Loucy (cell line): ENCODE measurements around the gene SPATS2.
"Not testable (repeated sequence)": the region's sequence is repeated elsewhere in the genome, so short reads cannot be mapped to it uniquely, and the experiment has no call there.

Experiments
- H2AFZ ChIP-seq: fragments of 200-600 bp; sonication (generic); 2 replicates; pipeline ENCODE4 v1.6.0; 2016; ENCODE audit warnings: antibody characterized with exemption, mild to moderate bottlenecking, low read length, moderate library complexity
- H3F3A ChIP-seq: fragments of 200-600 bp; 2 replicates; pipeline ENCODE4 v1.6.0; 2016; ENCODE audit warnings: antibody characterized with exemption, low read depth, mild to moderate bottlenecking
- H3K27me3 ChIP-seq: fragments of 200-600 bp; sonication (generic); 2 replicates; pipeline ENCODE4 v1.6.1; 2014; ENCODE audit warnings: low read length, mild to moderate bottlenecking; ENCODE audit not compliant: insufficient read depth, poor library complexity, severe bottlenecking
- H3K36me3 ChIP-seq: fragments of 200-600 bp; sonication (generic); 2 replicates; pipeline ENCODE4 v1.6.1; 2016; ENCODE audit warnings: low read length; ENCODE audit not compliant: insufficient read depth
- H3K4me1 ChIP-seq: fragments of 200-600 bp; sonication (generic); 2 replicates; pipeline ENCODE4 v1.5.1; 2014; ENCODE audit warnings: low read length, mild to moderate bottlenecking; ENCODE audit not compliant: insufficient read depth, poor library complexity, severe bottlenecking
- H3K4me2 ChIP-seq: fragments of 200-600 bp; sonication (generic); 2 replicates; pipeline ENCODE4 v1.6.0; 2014; ENCODE audit warnings: antibody characterized with exemption, low read length, low read depth, mild to moderate bottlenecking; ENCODE audit not compliant: poor library complexity, severe bottlenecking
- H3K4me3 ChIP-seq: fragments of 200-600 bp; sonication (generic); 2 replicates; pipeline ENCODE4 v1.5.1; 2014; ENCODE audit warnings: low read length, mild to moderate bottlenecking, mixed read lengths; ENCODE audit not compliant: poor library complexity, severe bottlenecking
- H3K79me2 ChIP-seq: fragments of 200-600 bp; sonication (generic); 2 replicates; pipeline ENCODE4 v1.6.1; 2014; ENCODE audit warnings: low read length; ENCODE audit not compliant: insufficient read depth
- H3K9ac ChIP-seq: fragments of 200-600 bp; sonication (generic); 2 replicates; pipeline ENCODE4 v1.6.0; 2014; ENCODE audit warnings: mild to moderate bottlenecking, low read depth, low read length, moderate library complexity; ENCODE audit not compliant: poor library complexity, severe bottlenecking
- H3K9me2 ChIP-seq: fragments of 200-600 bp; sonication (generic); replicated peaks from 2 replicates; pipeline ENCODE4 v1.6.1; 2016; ENCODE audit warnings: low read depth, low read length, mixed read lengths
- H3K9me3 ChIP-seq: fragments of 200-600 bp; sonication (generic); 2 replicates; pipeline ENCODE4 v1.6.1; 2014; ENCODE audit warnings: mild to moderate bottlenecking, antibody characterized with exemption, low read length, low read depth; ENCODE audit not compliant: insufficient read depth
- H4K20me1 ChIP-seq: fragments of 200-600 bp; sonication (generic); 2 replicates; pipeline ENCODE4 v1.6.0; 2014; ENCODE audit warnings: antibody characterized with exemption, low read length, mild to moderate bottlenecking; ENCODE audit not compliant: insufficient read depth, poor library complexity, severe bottlenecking
- CTCF ChIP-seq: fragments of 200-600 bp; sonication (generic); conservative IDR thresholded peaks from 2 replicates; pipeline ENCODE4 v1.5.1; 2014; ENCODE audit warnings: mild to moderate bottlenecking, antibody characterized with exemption, low read length
- EZH2phosphoT487 ChIP-seq: fragments of 200-600 bp; IDR thresholded peaks from 2 replicates; pipeline ENCODE4 v1.6.1; 2018; ENCODE audit warnings: antibody characterized with exemption, mild to moderate bottlenecking, moderate library complexity, borderline replicate concordance

SPATS2 gene

GRCh38 chr12:49529414-49529813 is 162.2 kb downstream of the SPATS2 start:
- Histone ChIP-seq H3K36me3 (peaks cover 21% of the 10 kb centered on the region; the same call in 1 of the 2 replicates), H2AFZ (no peak overlapping the region), H3K9me2 (no peaks in the 10 kb centered on the region), H3K79me2 (no peaks in the 10 kb centered on the region), H3K9ac (no peak overlapping the region), H3K4me2 (no peak overlapping the region), H3K4me3 (no peak overlapping the region), H3F3A (no peaks in the 10 kb centered on the region), H4K20me1 (no peaks in the 10 kb centered on the region), H3K27me3 (no peaks in the 10 kb centered on the region), H3K4me1 (no peaks in the 10 kb centered on the region), H3K9me3 (no peaks in the 10 kb centered on the region)
- no peak for TF ChIP-seq EZH2phosphoT487
- TF ChIP-seq CTCF: no peak

DNA sequence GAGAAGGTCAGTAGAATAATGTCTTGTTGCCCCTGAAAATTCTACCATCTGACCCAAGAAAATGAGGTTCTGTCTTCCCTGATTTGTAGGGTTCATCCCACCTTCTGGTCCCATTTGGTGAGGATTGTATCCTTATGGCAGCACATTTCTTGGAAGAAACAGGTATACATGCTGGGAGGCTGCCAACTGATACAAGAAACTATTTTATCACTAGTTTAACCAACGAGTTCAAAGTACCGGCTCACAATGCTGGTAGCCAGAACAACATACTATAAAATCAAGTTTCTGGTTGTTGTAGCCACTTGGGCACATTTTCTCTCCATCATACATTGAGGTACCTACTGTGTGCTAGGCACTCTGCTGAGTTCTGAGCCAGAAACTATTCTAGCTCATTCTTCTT is 164.5 kb downstream of the SPATS2 start:
- Histone ChIP-seq H3K9me3 (no peaks in the 10 kb centered on the region), H3K9ac (no peak overlapping the region), H3K4me2 (no peak overlapping the region), H2AFZ (no peak overlapping the region), H4K20me1 (no peaks in the 10 kb centered on the region), H3K36me3 (no peaks in the 10 kb centered on the region; the same call in 1 of the 2 replicates), H3K4me3 (no peak overlapping the region), H3F3A (no peaks in the 10 kb centered on the region), H3K27me3 (no peaks in the 10 kb centered on the region), H3K79me2 (no peaks in the 10 kb centered on the region), H3K9me2 (no peaks in the 10 kb centered on the region), H3K4me1 (no peaks in the 10 kb centered on the region)
- no peak for TF ChIP-seq EZH2phosphoT487
- no peak for TF ChIP-seq CTCF

DNA sequence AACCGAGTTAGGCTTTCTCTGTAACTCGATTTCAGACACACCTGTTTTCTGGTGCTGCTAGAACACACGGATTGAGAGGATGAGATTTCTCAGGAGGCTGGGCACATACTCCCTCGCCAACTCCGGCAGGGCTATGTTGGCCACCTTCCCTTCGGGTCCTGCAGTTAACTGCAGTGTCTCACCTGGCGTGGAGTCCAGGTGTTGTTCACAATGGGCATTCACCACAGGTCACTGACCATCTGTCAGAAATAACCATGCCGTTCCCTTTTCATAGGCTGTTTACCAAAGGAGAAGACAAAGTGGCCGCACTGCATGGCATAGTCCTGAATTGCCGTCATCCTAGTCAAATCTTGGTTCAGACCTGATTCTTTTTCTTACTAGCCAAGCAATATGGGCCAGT is 166.1 kb downstream of the SPATS2 start:
- Histone ChIP-seq H3K4me2 (no peak overlapping the region), H4K20me1 (no peaks in the 10 kb centered on the region), H3K4me3 (no peak overlapping the region), H3K9me2 (no peaks in the 10 kb centered on the region), H3K27me3 (peaks cover 8% of the 10 kb centered on the region), H3K4me1 (peaks cover 5% of the 10 kb centered on the region), H3K79me2 (no peaks in the 10 kb centered on the region), H3K9me3 (no peaks in the 10 kb centered on the region), H2AFZ (no peak overlapping the region), H3K9ac (no peak overlapping the region), H3K36me3 (no peaks in the 10 kb centered on the region), H3F3A (no peaks in the 10 kb centered on the region)
- TF ChIP-seq EZH2phosphoT487 (no peak), CTCF (no peak)

GRCh38 chr12:49534122-49534521 is 166.9 kb downstream of the SPATS2 start:
- not testable (repeated sequence) for H3K36me3 ChIP-seq

More at GRCh38 chr12:49534122-49534521, 166.9 kb downstream of the SPATS2 start:
- not testable (repeated sequence) for H3K79me2 ChIP-seq, H3K9ac ChIP-seq, H3K4me2 ChIP-seq, H4K20me1 ChIP-seq, H3K9me3 ChIP-seq, H3K4me1 ChIP-seq, H3K9me2 ChIP-seq, H3K27me3 ChIP-seq, H3K4me3 ChIP-seq, H3F3A ChIP-seq, H2AFZ ChIP-seq
